Measurements from ENCODE around the gene CCDC24. TPM values are rescaled to one million over a fixed set of nuclear protein-coding genes. Genes with fewer than 3 reads are reported as not detected.

The CCDC24 gene
- total RNA-seq, 2 donors from 2014 or later, result 4.5 to 24.0 TPM

- no peaks in the 10 kb centered on the region for H3K9me3 ChIP-seq
- H3K27ac ChIP-seq, result no peak overlapping the region
- no peaks in the 10 kb centered on the region for H3K27me3 ChIP-seq (replicated peaks; ENCODE audit: insufficient read depth)
- DNase-seq (ENCODE audit: low spot score) (no peak), ATAC-seq (ENCODE audit: insufficient number of reproducible peaks, low FRiP score, low read depth) (no peak)
- H3K4me3 ChIP-seq, result no peak overlapping the region
- H3K36me3 ChIP-seq, result peaks cover 11% of the 10 kb centered on the region
- H3K4me1 ChIP-seq (ENCODE audit: control insufficient read depth in 1 of 2, low read depth in 2 of 2), result peaks cover 8 to 13% of the 10 kb centered on the region in 2 donors
- TF ChIP-seq CTCF (IDR thresholded peaks at IDR 0.05), result no peak
Observed at GRCh38 chr1:43952731-43953346, 38.6 kb upstream of the CCDC24 start.

- no peaks in the 10 kb centered on the region for H3K9me3 ChIP-seq
- no peak overlapping the region for H3K4me3 ChIP-seq
- DNase-seq (ENCODE audit: low spot score) (no peak), ATAC-seq (ENCODE audit: insufficient number of reproducible peaks, low FRiP score, low read depth) (no peak)
- H3K27ac ChIP-seq, result no peak overlapping the region
- H3K4me1 ChIP-seq (ENCODE audit: control insufficient read depth in 1 of 2, low read depth in 2 of 2), result peaks cover 3 to 7% of the 10 kb centered on the region in 2 donors
- no peak for TF ChIP-seq CTCF (IDR thresholded peaks at IDR 0.05)
- no peaks in the 10 kb centered on the region for H3K27me3 ChIP-seq (replicated peaks; ENCODE audit: insufficient read depth)
- H3K36me3 ChIP-seq, result peaks cover 16% of the 10 kb centered on the region
Observed at GRCh38 chr1:43953361-43953760, 38.0 kb upstream of the CCDC24 start.

- Histone ChIP-seq H3K27ac (no peak overlapping the region), H3K4me1 (ENCODE audit: control insufficient read depth in 1 of 2, low read depth in 2 of 2) (peaks cover 0 to 2% of the 10 kb centered on the region in 2 donors), H3K9me3 (no peaks in the 10 kb centered on the region), H3K4me3 (no peak overlapping the region), H3K36me3 (peaks cover 23% of the 10 kb centered on the region), H3K27me3 (replicated peaks; ENCODE audit: insufficient read depth) (no peaks in the 10 kb centered on the region)
- no peak for TF ChIP-seq CTCF (IDR thresholded peaks at IDR 0.05)
- ATAC-seq (ENCODE audit: insufficient number of reproducible peaks, low FRiP score, low read depth) (no peak), DNase-seq (ENCODE audit: low spot score) (no peak)
Observed at GRCh38 chr1:43954036-43954435, 37.4 kb upstream of the CCDC24 start.

GRCh38 chr1:43956234-43956633, 35.2 kb upstream of the CCDC24 start:
- peaks cover 33% of the 10 kb centered on the region for H3K36me3 ChIP-seq
- DNase-seq (ENCODE audit: low spot score), result no peak

More at GRCh38 chr1:43956234-43956633, 35.2 kb upstream of the CCDC24 start:
- Histone ChIP-seq H3K4me3 (no peak overlapping the region), H3K27me3 (replicated peaks; ENCODE audit: insufficient read depth) (no peaks in the 10 kb centered on the region), H3K4me1 (ENCODE audit: control insufficient read depth in 1 of 2, low read depth in 2 of 2) (no peaks in the 10 kb centered on the region), H3K27ac (no peak overlapping the region), H3K9me3 (no peaks in the 10 kb centered on the region)
- no peak for TF ChIP-seq CTCF (IDR thresholded peaks at IDR 0.05)
- ATAC-seq (ENCODE audit: insufficient number of reproducible peaks, low FRiP score, low read depth), result no peak

Data from thoracic aorta (tissue), 2 donors.